B cell (primary cell): ENCODE data around the gene CDK18. TPM values are rescaled to one million over a fixed set of nuclear protein-coding genes. Genes with fewer than 3 reads are reported as not detected.

Experiments
- ATAC-seq: fragments of 200-7000 bp; cut with Tn5 transposase; one replicate; pipeline ENCODE4 v1.10.0; 2021; ENCODE audit warnings: low read depth, mild to moderate bottlenecking, moderate number of reproducible peaks, moderate library complexity
- CTCF ChIA-PET: fragments of 350-600 bp; sonication (Branson Sonifier 250); formaldehyde crosslinking; loops from one replicate; lab custom pipeline; 2021; ENCODE audit warnings: antibody characterized with exemption, inconsistent platforms; lab: Charles Lee
- POLR2A ChIA-PET: fragments of 350-600 bp; sonication (Branson Sonifier 250); formaldehyde crosslinking; loops from one replicate; lab custom pipeline; 2021; ENCODE audit warnings: antibody characterized with exemption; lab: Charles Lee
- DNase-seq: peaks from one replicate; pipeline ENCODE4 v3.0.0; 2013
- H2AFZ ChIP-seq: 2 replicates; pipeline ENCODE4 v1.6.1; 2012; ENCODE audit warnings: mild to moderate bottlenecking, low read depth, low read length; ENCODE audit not compliant: insufficient read depth, poor library complexity, severe bottlenecking
- H3K27ac ChIP-seq, 2 donors: 1 replicate in 1 of 2; 2 replicates in 1 of 2; pipeline ENCODE4 v1.5.1; 2012 to 2013; ENCODE audit warnings: low read length in 2 of 2, mild to moderate bottlenecking in 2 of 2, moderate library complexity in 1 of 2
- H3K27me3 ChIP-seq, 4 experiments: fragments of 200-600 bp in 1 of 4; sonication (generic) in 1 of 4; replicated peaks in 1 of 4; 1 replicate in 2 of 4; 2 replicates in 2 of 4; pipeline versions ENCODE4 v1.6.1 to v1.7.0; 2013 to 2016; ENCODE audit warnings: low read length in 3 of 4, mild to moderate bottlenecking in 2 of 4, mixed read lengths in 1 of 4, moderate library complexity in 1 of 4; ENCODE audit not compliant: insufficient read depth in 4 of 4, control insufficient read depth in 3 of 4; ENCODE audit errors: control extremely low read depth in 1 of 4
- H3K36me3 ChIP-seq, 2 experiments: replicated peaks in 1 of 2; 1 replicate in 1 of 2; 2 replicates in 1 of 2; pipeline versions ENCODE4 v1.6.1 to v1.7.1; 2013; ENCODE audit warnings: low read length in 1 of 2; ENCODE audit not compliant: insufficient read depth in 2 of 2, control insufficient read depth in 1 of 2; ENCODE audit errors: control extremely low read depth in 1 of 2, extremely low read depth in 1 of 2
- H3K4me1 ChIP-seq, 2 donors: fragments of 200-600 bp in 1 of 2; sonication (generic) in 1 of 2; 1 replicate in 1 of 2; 2 replicates in 1 of 2; pipeline versions ENCODE4 v1.5.1 to v1.6.1; 2013 to 2017; ENCODE audit warnings: low read length in 2 of 2; ENCODE audit not compliant: control insufficient read depth in 2 of 2, insufficient read depth in 2 of 2
- H3K4me2 ChIP-seq: replicated peaks from 2 replicates; pipeline ENCODE3; 2012; ENCODE audit warnings: mild to moderate bottlenecking, low read depth, low read length; ENCODE audit not compliant: poor library complexity, severe bottlenecking
- H3K4me3 ChIP-seq, 5 experiments: fragments of 200-600 bp in 1 of 5; sonication (generic) in 1 of 5; 1 replicate in 3 of 5; 2 replicates in 2 of 5; pipeline versions ENCODE4 v1.5.1 to v1.7.0; 2011 to 2016; ENCODE audit warnings: low read length in 4 of 5, mild to moderate bottlenecking in 4 of 5, low read depth in 2 of 5, control low read depth in 1 of 5, moderate library complexity in 1 of 5; ENCODE audit not compliant: insufficient read depth in 1 of 5; ENCODE audit errors: control extremely low read depth in 1 of 5, extremely low read depth in 1 of 5
- H3K79me2 ChIP-seq: fragments of 200-600 bp; sonication (generic); one replicate; pipeline ENCODE4 v1.6.0; 2016; ENCODE audit warnings: low read length; ENCODE audit not compliant: control insufficient read depth, insufficient read depth
- H3K9ac ChIP-seq: fragments of 200-600 bp; sonication (generic); 2 replicates; pipeline ENCODE4 v1.6.1; 2017; ENCODE audit warnings: mild to moderate bottlenecking, low read length, moderate library complexity
- H3K9me3 ChIP-seq, 3 donors: one replicate each; pipeline versions ENCODE4 v1.6.1 to v1.7.1; 2013; ENCODE audit warnings: low read length in 2 of 3; ENCODE audit not compliant: control insufficient read depth in 2 of 3, insufficient read depth in 1 of 3; ENCODE audit errors: control extremely low read depth in 1 of 3
- H4K20me1 ChIP-seq: 2 replicates; pipeline ENCODE4 v1.6.0; 2012; ENCODE audit warnings: mild to moderate bottlenecking, low read length; ENCODE audit not compliant: insufficient read depth, control insufficient read depth, poor library complexity, severe bottlenecking
- H3K27ac Mint-ChIP-seq: one replicate; pipeline ENCODE4 v1.8.0; 2021; ENCODE audit warnings: mixed read lengths
- H3K27me3 Mint-ChIP-seq: one replicate; pipeline ENCODE4 v1.8.0; 2021; ENCODE audit warnings: mixed read lengths
- H3K4me1 Mint-ChIP-seq: one replicate; pipeline ENCODE4 v1.8.0; 2021; ENCODE audit warnings: mixed read lengths
- H3K4me3 Mint-ChIP-seq: one replicate; pipeline ENCODE4 v1.8.0; 2021; ENCODE audit warnings: mixed read lengths
- H3K9me3 Mint-ChIP-seq: one replicate; pipeline ENCODE4 v1.8.0; 2022; ENCODE audit warnings: mixed read lengths; ENCODE audit not compliant: insufficient read depth
- EZH2 ChIP-seq: IDR thresholded peaks from 2 replicates; pipeline ENCODE4 v1.6.1; 2012; ENCODE audit warnings: borderline replicate concordance, low read depth, mild to moderate bottlenecking, moderate library complexity, low read length; ENCODE audit not compliant: insufficient read depth, poor library complexity, severe bottlenecking
- WGBS: methylation state at CpG from one replicate; pipeline ENCODE4 v1.1.5; 2013; ENCODE audit warnings: missing lambda C conversion rate; ENCODE audit not compliant: insufficient coverage; 5-methylcytosine and 5-hydroxymethylcytosine counted together
- intact Hi-C: fragments of 100-400 bp; cut with micrococcal nuclease; formaldehyde crosslinking; loops from one replicate; pipeline ENCODE4 v1.10.0; 2022
- polyA plus RNA-seq: library from polyadenylated mRNA; depleted of rRNA; stranded (reverse); fragments of >200 nt; gene quantifications from 2 replicates; pipeline ENCODE4 v1.2.3, GENCODE V29; 2012
- total RNA-seq, 2 donors: library from RNA; stranded (reverse); fragments of 120-200 nt in 1 of 2; gene quantifications; 1 replicate in 1 of 2; 2 replicates in 1 of 2; pipeline versions ENCODE4 v1.2.3 to v1.2.4, GENCODE V29; 2013 to 2022
- TF ChIP-seq, protein P1 (sequence below): fragments of 200-600 bp; IDR thresholded peaks from one replicate; pipeline ENCODE4 v1.8.0; 2022; ENCODE audit warnings: antibody characterized with exemption, mild to moderate bottlenecking

Gene CDK18
- total and polyA plus RNA-seq, 2 donors (not counting 1 experiment from before 2014, with no cell fraction given) = 3.8 to 4.7 TPM

DNA sequence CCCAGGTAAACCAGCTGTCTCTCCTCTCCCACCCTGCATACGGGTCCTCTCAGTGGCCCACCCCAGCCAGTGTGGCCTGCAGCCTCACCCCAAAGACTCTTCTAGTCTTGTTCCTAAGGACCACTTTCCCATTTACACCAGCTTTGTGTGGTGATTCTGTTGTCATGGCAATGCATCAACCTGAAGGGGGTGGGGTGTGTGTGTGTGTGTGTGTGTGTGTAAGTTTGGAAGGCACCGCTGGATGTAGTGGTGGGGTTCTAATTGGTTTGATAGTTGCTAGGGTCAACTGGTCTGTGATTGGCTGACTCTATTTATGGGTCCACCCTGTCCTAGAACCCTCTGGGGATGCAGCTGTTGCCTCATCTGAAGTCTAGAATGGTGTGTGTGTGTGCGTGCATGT lies 4.7 kb upstream of the CDK18 start:
- no peak for ATAC-seq
- Histone ChIP-seq H3K79me2 (no peaks in the 10 kb centered on the region), H3K27me3 (peaks cover 0 to 11% (median 2%) of the 10 kb centered on the region in 4 experiments), H3K4me2 (no peak overlapping the region), H4K20me1 (no peaks in the 10 kb centered on the region), H3K36me3 (no peaks in the 10 kb centered on the region), H2AFZ (no peak overlapping the region), H3K9ac (no peak overlapping the region), H3K27ac (no peak overlapping the region), H3K4me1 (peaks cover 0 to 2% of the 10 kb centered on the region in 2 donors), H3K9me3 (no peaks in the 10 kb centered on the region), H3K4me3 (no peak overlapping the region)
- POLR2A ChIA-PET = no interaction called here
- Mint-ChIP-seq H3K9me3 (no peaks in the 10 kb centered on the region), H3K4me3 (no peak overlapping the region), H3K27me3 (peaks cover 29% of the 10 kb centered on the region), H3K4me1 (peaks cover 4% of the 10 kb centered on the region), H3K27ac (no peak overlapping the region)
- DNase-seq = no peak
- TF ChIP-seq, protein P1, sequence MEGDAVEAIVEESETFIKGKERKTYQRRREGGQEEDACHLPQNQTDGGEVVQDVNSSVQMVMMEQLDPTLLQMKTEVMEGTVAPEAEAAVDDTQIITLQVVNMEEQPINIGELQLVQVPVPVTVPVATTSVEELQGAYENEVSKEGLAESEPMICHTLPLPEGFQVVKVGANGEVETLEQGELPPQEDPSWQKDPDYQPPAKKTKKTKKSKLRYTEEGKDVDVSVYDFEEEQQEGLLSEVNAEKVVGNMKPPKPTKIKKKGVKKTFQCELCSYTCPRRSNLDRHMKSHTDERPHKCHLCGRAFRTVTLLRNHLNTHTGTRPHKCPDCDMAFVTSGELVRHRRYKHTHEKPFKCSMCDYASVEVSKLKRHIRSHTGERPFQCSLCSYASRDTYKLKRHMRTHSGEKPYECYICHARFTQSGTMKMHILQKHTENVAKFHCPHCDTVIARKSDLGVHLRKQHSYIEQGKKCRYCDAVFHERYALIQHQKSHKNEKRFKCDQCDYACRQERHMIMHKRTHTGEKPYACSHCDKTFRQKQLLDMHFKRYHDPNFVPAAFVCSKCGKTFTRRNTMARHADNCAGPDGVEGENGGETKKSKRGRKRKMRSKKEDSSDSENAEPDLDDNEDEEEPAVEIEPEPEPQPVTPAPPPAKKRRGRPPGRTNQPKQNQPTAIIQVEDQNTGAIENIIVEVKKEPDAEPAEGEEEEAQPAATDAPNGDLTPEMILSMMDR = no peak
- TF ChIP-seq EZH2 = no peak
- intact Hi-C loops = no loop called here
- WGBS = 100% methylated on average over 1 of the region's 3 CpGs
- CTCF ChIA-PET = interaction anchor here (1.0 to 6.7 kb wide), 3 partner anchors 13 to 165 kb away, joined by 3 to 46 read pairs (median 20); no protein-coding TSS in a partner anchor

DNA sequence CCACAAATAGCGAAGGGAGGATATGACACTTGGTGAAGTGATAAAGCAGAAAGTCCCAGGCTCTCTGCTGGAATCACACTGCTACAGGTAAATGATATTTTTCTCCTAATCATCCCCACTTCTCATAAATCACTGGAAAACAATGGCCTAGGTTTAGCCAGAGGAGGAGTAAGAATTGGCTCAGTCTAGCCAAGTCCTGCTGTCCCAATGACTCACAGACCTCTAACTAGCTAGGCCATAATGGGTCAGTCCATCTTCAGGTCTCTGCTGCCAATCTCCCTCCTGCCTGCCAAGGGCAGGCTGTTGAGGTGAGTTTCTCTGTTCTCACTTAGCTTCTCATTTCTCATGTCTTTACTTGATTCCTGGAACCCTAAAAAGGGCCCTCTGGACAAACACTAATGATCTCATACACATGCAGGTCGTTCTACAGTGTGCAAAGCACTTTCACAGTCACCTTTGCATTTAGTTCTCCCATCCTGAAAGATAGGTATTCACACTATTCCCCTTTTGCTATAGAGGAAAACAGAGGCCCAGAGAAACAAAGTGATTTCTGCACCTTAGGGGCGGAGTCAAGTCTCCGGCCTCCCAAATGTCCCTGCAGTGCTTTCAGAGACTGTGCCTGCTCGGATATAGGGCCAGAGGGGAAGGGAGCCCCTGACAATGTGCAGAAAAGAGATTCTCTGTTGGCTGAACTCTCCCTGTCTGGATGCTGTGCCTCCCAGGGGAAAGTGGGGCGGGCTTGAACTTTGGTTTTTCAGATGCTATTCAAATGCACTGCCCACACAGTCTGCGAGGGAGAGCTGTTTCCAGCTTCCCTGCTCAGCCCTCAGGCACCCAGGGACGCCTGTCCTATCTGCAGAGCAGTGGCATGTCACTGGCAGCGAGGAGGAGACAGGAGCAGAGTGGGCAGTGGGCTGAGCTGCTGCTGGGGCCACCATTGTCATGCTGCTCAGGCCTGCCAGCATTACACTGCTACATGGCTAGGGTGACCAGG lies 3.9 kb upstream of the CDK18 start:
- no peaks in the 10 kb centered on the region for H4K20me1 ChIP-seq
- no peak overlapping the region for H2AFZ ChIP-seq
- H3K27ac ChIP-seq = no peak overlapping the region
- intact Hi-C loops = no loop called here
- TF ChIP-seq EZH2 = no peak
- TF ChIP-seq, protein P1 = no peak
- CTCF ChIA-PET = interaction anchor here (1.0 to 3.2 kb wide), 6 partner anchors 23 to 245 kb away, joined by 3 to 20 read pairs (median 4); no protein-coding TSS in a partner anchor
- peaks cover 7 to 9% of the 10 kb centered on the region in 2 donors for H3K4me1 ChIP-seq
- no peak for ATAC-seq
- no peaks in the 10 kb centered on the region for H3K9me3 ChIP-seq
- H3K9ac ChIP-seq = no peak overlapping the region
- H3K4me3 ChIP-seq = no peak overlapping the region
- H3K4me3 Mint-ChIP-seq = no peak overlapping the region
- H3K79me2 ChIP-seq = no peaks in the 10 kb centered on the region
- peaks cover 22% of the 10 kb centered on the region for H3K27me3 Mint-ChIP-seq
- no peak overlapping the region for H3K4me2 ChIP-seq
- H3K27me3 ChIP-seq = peaks cover 0 to 11% (median under 1%) of the 10 kb centered on the region in 4 experiments
- WGBS = 88% methylated on average over 8 of the region's 9 CpGs
- H3K4me1 Mint-ChIP-seq = peaks cover 11% of the 10 kb centered on the region
- H3K36me3 ChIP-seq = no peaks in the 10 kb centered on the region
- no peaks in the 10 kb centered on the region for H3K9me3 Mint-ChIP-seq
- no peak overlapping the region for H3K27ac Mint-ChIP-seq
- no peak for DNase-seq
- POLR2A ChIA-PET = no interaction called here
